ENCODE data around the gene SH3RF2.

Gene SH3RF2

GRCh38 chr5:146024034-146024433, 87.7 kb downstream of the SH3RF2 start:
- TF ChIP-seq EZH2 (IDR thresholded peaks at IDR 0.05; ENCODE audit: borderline replicate concordance, low read depth, low read length, severe bottlenecking): no peak
- TF ChIP-seq CTCF (IDR thresholded peaks at IDR 0.05; ENCODE audit: borderline replicate concordance, extremely low read depth, low read length, poor library complexity, severe bottlenecking): no peak
- Histone ChIP-seq H2AFZ (ENCODE audit: low read depth, low read length) (no peak overlapping the region), H3K27me3 (ENCODE audit: insufficient read depth, low read length, poor library complexity) (no peaks in the 10 kb centered on the region), H4K20me1 (ENCODE audit: insufficient read depth, low read length) (no peaks in the 10 kb centered on the region), H3K4me3 (ENCODE audit: low read depth in 1 of 2, low read length in 2 of 2) (no peak overlapping the region), H3K4me1 (ENCODE audit: insufficient read depth, low read length) (no peaks in the 10 kb centered on the region), H3K9ac (ENCODE audit: low read depth, low read length) (no peak overlapping the region), H3K36me3 (ENCODE audit: insufficient read depth, low read length) (no peaks in the 10 kb centered on the region), H3K9me3 (ENCODE audit: insufficient read depth, low read length, severe bottlenecking) (no peaks in the 10 kb centered on the region), H3K79me2 (ENCODE audit: insufficient read depth, low read length) (no peaks in the 10 kb centered on the region), H3K4me2 (ENCODE audit: insufficient read depth, low read length) (no peak overlapping the region), H3K27ac (ENCODE audit: low read length) (no peak overlapping the region)
- ATAC-seq (ENCODE audit: insufficient read depth, low read depth) (no peak), DNase-seq (no peak)

GRCh38 chr5:146025114-146025680, 88.8 kb downstream of the SH3RF2 start:
- Histone ChIP-seq H3K9me3 (ENCODE audit: insufficient read depth, low read length, severe bottlenecking) (no peaks in the 10 kb centered on the region), H3K4me2 (ENCODE audit: insufficient read depth, low read length) (no peak overlapping the region), H2AFZ (ENCODE audit: low read depth, low read length) (no peak overlapping the region), H3K36me3 (ENCODE audit: insufficient read depth, low read length) (no peaks in the 10 kb centered on the region), H3K9ac (ENCODE audit: low read depth, low read length) (no peak overlapping the region), H4K20me1 (ENCODE audit: insufficient read depth, low read length) (no peaks in the 10 kb centered on the region), H3K27ac (ENCODE audit: low read length) (no peak overlapping the region), H3K4me1 (ENCODE audit: insufficient read depth, low read length) (no peaks in the 10 kb centered on the region), H3K4me3 (ENCODE audit: low read depth in 1 of 2, low read length in 2 of 2) (no peak overlapping the region), H3K79me2 (ENCODE audit: insufficient read depth, low read length) (no peaks in the 10 kb centered on the region), H3K27me3 (ENCODE audit: insufficient read depth, low read length, poor library complexity) (no peaks in the 10 kb centered on the region)
- DNase-seq (no peak), ATAC-seq (ENCODE audit: insufficient read depth, low read depth) (no peak)
- TF ChIP-seq EZH2 (IDR thresholded peaks at IDR 0.05; ENCODE audit: borderline replicate concordance, low read depth, low read length, severe bottlenecking) (no peak), CTCF (IDR thresholded peaks at IDR 0.05; ENCODE audit: borderline replicate concordance, extremely low read depth, low read length, poor library complexity, severe bottlenecking) (no peak)

- H3K79me2 ChIP-seq (ENCODE audit: insufficient read depth, low read length): no peaks in the 10 kb centered on the region
- TF ChIP-seq CTCF (IDR thresholded peaks at IDR 0.05; ENCODE audit: borderline replicate concordance, extremely low read depth, low read length, poor library complexity, severe bottlenecking): no peak
- TF ChIP-seq EZH2 (IDR thresholded peaks at IDR 0.05; ENCODE audit: borderline replicate concordance, low read depth, low read length, severe bottlenecking): no peak
- no peaks in the 10 kb centered on the region for H3K36me3 ChIP-seq (ENCODE audit: insufficient read depth, low read length)
- H2AFZ ChIP-seq (ENCODE audit: low read depth, low read length): no peak overlapping the region
- H3K4me2 ChIP-seq (ENCODE audit: insufficient read depth, low read length): no peak overlapping the region
- H3K9ac ChIP-seq (ENCODE audit: low read depth, low read length): no peak overlapping the region
- no peaks in the 10 kb centered on the region for H3K9me3 ChIP-seq (ENCODE audit: insufficient read depth, low read length, severe bottlenecking)
- DNase-seq (no peak), ATAC-seq (ENCODE audit: insufficient read depth, low read depth) (no peak)
- no peaks in the 10 kb centered on the region for H3K27me3 ChIP-seq (ENCODE audit: insufficient read depth, low read length, poor library complexity)
- no peaks in the 10 kb centered on the region for H3K4me1 ChIP-seq (ENCODE audit: insufficient read depth, low read length)
- H3K27ac ChIP-seq (ENCODE audit: low read length): no peak overlapping the region
- H4K20me1 ChIP-seq (ENCODE audit: insufficient read depth, low read length): no peaks in the 10 kb centered on the region
- no peak overlapping the region for H3K4me3 ChIP-seq (ENCODE audit: low read depth in 1 of 2, low read length in 2 of 2)
Measured at GRCh38 chr5:146025681-146026080, 89.3 kb downstream of the SH3RF2 start.

Measured in DND-41 (cell line).